Measurements from ENCODE around the gene PTPRT.
A peak's percentile ranks its signal among the peaks of the same experiment; 100 is the strongest.

PTPRT gene

GRCh38 chr20:42530191-42530590 lies 659.5 kb downstream of the PTPRT start:
- DNase-seq, result no peak

GRCh38 chr20:42524058-42524457 lies 665.6 kb downstream of the PTPRT start:
- DNase-seq, result no peak

DNA sequence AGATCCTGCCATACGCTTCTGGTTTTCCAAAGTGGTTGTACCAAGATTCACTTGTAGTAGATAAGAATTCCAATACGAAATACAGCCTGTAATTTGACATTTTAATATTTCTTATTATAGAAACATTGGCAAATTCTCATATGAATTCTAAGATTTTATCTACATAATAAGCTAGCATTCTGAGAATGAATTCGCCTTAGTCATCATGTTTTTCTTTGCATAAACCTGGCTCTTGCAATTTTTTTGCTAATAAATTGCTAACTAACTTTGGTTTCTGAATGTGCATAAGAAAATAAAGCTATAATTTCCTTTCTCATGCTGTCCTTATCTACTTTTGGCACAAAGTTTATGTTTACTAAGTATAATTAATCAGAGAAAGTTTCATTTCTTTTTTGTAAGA lies 673.0 kb downstream of the PTPRT start:
- no peak for DNase-seq

DNA sequence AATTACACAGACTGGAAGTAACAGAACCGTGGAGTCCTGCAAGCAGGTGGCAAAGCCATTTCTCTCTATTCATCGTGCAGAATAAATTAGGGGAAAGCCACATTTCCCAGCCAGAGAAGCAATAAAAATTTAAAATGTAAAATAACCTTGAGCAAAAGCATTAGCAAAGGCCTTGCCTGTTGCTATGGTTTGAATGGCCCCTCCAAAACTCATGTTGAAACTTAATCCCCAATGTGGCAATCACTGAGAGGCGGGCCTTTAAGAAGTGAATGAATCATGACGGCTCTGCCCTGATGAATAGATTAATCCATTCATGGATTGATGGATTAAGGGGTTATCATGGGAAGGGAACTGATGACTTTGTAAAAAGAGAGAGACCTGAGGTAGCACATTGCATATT lies 679.0 kb downstream of the PTPRT start:
- no peak for DNase-seq

GRCh38 chr20:42507874-42508273 lies 681.8 kb downstream of the PTPRT start:
- no peak for DNase-seq

- DNase-seq, result no peak
These were observed 683.3 kb downstream of the PTPRT start for GRCh38 chr20:42506397-42506796.

- no peak for DNase-seq
These were observed 687.1 kb downstream of the PTPRT start for GRCh38 chr20:42502591-42502990.

DNA sequence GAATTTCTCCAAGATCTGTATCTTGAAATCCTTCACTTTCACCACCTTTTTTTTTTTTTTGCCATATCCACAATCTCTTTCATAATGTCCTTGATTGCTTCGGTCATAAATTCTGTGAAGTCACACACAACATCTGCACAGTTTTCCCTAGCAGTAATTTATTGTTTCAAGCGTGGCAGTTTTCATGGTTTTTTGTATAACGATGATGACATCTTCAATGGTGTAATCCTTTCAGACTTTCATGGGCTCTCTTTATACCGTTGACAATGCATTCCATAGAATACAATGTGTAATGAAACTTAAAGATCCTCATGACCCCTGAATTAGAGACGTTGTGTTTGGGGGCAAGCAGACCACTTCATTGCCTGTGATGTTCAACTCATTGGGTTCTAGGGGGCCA lies 693.1 kb downstream of the PTPRT start:
- no peak for DNase-seq

GRCh38 chr20:42494290-42494689 lies 695.4 kb downstream of the PTPRT start:
- DNase-seq, result no peak

DNA sequence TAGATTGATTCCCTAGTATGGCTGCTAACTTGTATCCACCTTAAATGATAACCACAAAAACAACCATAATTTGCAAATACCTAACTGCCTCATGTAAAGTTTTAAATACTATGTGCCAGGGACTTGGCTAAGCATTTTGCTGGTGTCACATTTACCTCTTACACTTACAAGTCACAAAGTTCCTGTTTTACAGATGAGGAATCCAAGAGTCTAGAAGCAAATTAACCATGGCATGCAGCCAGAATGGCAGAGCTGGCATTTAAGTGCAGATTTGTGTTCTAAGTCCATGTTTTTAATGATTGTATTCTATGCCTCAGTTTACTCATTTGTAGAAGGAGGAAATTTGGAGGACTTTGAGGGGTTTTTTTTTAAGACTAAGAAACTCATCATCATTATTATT lies 696.7 kb downstream of the PTPRT start:
- peak; percentile 39 to 62 for DNase-seq

DNA sequence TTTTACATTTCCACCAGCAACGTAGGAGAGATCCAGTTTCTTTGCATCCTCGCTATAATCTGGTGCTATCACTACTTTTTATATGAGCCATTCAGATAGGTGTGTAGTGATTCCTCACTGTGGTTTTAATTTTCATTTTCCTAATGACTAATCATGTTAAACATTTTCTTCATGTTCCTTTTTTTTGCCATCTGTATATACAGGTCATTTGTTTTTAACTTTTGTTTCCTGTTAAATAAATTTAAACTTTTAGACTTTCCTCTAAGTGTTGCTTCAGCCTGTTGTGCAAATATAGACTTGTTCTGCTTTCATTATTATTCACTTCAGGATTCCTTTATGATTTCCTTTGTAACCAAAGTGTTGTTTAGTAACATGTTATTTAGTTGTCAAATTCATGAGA lies 697.4 kb downstream of the PTPRT start:
- DNase-seq, result peak; percentile 34 to 91

DNA sequence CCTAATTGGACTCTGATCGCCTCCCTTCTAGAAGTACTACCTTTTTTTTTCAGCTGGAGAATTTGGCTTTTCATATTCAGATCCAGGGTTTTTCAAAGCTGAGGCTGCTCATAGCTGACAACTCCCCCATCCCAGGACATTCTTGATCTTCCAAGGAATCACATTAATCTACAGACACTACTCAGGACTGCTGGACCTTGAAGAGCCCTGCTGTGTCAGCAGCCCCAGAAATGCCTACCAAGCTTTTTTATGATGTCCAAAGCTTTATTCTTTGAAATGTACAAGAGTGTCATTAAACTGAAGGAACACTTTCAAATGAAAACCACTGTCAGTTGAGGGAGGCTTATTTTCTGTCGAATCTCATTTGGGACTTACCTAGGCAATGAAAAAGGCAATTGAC lies 704.1 kb downstream of the PTPRT start:
- DNase-seq, result no peak

DNA sequence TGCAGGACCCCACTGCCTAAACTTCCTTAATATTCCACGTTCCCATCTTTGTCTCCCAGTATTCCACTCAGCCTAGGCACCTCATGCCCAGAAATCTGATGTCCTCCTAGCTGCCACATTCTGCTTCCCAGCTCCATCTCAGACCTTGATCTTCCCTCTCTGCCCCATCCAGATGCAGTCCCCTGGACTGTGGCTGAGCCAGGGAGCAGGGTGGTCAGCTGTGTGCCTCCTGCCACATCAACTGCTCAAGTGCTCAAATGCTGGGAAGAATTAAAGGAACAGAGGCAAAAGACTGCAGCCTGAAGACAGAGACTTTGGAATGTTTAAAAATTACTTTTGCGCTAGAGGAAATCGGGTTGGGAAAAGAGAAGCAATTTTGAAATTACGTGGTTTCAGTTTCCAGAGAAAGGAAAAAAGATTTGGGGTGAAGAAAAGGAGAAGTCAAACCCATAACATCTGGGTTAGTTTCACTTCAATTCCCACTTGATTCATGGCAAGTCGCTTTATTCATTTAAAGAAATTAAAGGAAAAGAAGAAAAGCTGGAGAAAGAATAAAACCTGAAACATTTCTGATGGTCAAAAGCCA lies 704.8 kb downstream of the PTPRT start:
- peak; percentile 15 to 36 for DNase-seq

DNA sequence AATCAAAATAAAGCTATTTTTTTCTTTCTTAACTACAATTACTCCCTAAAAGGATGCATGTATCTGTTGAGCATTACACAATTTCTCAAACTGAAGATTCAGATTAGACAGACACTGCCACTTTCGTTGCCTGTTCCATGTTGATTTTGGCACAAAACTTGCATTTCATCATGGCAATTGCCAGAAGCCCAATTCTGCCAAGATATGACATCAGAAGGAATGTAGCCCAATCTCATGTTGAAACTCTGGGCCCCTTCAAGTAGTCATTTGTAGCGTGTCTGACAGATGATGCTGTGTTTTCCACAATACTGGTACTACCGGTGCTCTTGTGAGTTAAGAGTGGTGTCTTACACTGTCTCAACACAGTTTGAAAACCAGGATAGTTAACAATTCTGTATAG lies 705.4 kb downstream of the PTPRT start:
- peak in 1 of 2 donors; percentile 7 for DNase-seq

DNA sequence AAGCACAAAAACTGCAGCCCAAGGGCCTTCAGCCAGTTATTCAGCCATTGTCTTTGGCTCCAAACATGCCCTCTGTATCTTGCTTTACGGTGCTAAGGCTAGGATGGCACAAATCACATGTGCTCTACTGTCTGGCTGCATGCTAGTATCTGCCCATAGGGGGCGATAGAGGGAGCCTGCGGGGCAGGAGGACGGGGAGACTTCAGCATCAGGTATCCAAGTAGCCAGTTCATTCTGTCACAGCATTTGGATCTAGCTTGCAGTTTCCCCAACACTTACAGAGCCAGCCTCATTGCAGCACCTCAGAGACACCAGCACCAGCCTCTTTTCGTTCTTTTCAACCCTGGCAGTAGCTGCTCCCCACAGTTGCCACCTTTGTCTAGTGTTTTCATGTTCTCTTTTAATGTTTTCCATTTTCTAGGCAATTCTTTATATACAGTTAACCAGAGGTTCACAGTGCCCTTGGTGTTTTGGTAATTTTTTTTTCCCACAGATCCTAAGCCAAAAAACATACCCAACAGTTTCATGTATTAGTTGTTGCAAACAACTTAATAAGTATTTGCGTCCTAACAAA lies 705.9 kb downstream of the PTPRT start:
- DNase-seq, result peak; percentile 42 to 53

- no peak for DNase-seq
These were observed 706.9 kb downstream of the PTPRT start for GRCh38 chr20:42482808-42483207.

- no peak for DNase-seq
These were observed 713.9 kb downstream of the PTPRT start for GRCh38 chr20:42475773-42476172.

DNA sequence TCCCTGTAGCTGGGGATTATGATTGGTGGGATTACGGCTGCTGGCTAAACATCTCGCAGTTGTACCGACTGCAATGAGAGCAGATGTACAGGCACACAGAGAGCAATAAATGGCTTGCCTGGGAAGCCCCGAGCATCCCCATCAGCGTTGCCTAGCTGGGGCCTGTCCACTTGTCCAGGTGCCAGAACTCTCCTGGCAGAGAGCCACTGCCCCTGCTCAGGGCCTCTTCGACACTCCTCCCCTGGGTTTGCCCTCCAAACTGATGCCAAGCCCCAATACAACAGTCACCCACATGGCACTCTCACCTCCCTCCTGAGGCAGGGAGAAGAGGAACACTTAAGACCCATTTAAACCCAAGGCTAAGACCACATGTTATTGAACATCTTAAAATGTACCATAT lies 715.1 kb downstream of the PTPRT start:
- no peak for DNase-seq

DNA sequence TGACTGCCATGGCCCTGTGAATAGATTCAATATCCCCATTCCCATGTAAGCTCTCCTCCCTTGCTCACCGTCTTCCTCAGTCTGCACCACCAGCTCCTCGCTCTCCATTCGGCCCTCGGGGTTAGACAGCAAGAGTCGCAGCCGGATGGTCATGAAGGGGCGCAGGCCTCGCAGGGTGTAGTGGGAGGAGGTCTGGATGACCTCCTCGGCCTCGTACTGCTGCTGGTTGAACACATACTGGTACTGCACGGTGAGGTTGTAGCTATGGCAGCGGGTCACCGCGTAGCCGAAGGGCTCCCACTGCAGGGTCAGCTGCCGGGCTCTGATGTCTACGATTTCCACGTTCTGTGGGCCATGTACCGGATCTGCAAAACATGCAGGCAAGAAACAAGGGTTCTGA lies 717.5 kb downstream of the PTPRT start:
- DNase-seq, result no peak

DNA sequence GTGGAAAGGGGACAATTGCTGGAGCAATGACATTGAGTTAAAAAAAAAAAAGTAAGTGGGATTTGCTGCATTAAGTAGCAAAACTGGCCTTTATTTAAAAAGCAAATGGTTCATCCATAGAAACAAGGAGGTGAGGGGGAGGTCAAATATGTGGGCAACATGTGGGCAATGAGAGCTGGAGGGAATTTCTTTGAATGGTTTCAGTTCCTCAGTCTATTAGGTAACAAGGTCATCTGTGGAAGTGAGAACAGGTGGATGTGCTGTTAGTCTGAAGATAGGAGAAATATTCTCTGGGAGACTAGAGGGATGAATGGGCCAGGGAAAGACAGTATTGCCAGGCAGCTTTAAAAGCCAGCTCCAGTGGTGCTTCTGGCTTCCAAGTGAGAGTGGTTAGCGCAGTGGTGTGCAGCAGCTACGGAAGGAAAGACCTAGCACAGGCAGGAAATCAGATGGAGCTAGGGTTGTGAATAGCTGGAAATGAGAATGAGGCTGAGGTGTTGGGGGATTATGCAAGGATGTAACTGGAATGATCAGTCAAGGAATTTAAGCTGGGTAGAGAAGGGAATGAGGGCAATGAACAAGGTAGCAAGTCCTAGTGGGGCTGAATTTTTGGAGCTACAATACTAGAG lies 727.6 kb downstream of the PTPRT start:
- no peak for DNase-seq

GRCh38 chr20:42461291-42461690 lies 728.4 kb downstream of the PTPRT start:
- no peak for DNase-seq

- DNase-seq, result no peak
These were observed 742.4 kb downstream of the PTPRT start for GRCh38 chr20:42447270-42447669.

DNA sequence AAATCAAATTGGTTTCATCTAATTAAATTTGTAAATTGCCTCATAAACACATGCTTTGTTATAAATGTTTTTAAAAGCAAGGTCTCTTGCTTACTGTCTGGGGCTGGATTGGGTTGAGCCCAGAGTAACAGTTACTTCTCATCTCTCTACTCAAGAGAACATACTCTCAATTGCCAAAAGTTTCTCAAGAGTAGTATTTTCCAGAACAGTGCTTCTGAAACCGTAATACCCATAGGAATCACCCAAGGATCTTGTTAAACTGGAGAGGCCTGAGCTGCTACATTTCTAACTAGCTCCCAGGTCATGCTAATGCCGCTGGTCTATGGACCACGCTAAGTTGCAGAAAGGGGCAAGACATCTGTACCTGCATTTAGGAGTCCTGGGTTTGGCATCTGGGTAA lies 744.9 kb downstream of the PTPRT start:
- no peak for DNase-seq

DNA sequence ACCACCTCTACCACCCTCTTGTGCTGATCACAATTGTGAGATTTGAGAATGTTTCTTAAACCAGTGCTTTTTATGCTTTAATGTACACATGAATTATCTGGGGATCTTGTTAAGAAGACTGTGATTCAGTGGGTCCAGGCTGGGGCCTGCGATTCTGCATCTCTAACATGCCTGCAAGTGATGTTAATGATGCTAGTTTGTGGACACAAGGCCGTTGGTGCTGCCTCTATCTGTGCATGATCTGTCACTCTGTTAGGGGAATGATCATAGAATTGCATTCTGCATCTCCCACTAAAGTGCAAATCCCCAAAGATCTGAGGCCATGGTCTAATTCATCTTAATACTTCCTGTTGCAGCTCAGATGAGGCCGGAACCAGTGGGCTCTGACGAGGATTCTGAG lies 746.5 kb downstream of the PTPRT start:
- no peak for DNase-seq

- DNase-seq, result no peak
These were observed 747.0 kb downstream of the PTPRT start for GRCh38 chr20:42442716-42443115.
